TTC549 (cell line): ENCODE measurements around the gene SEMA4A.

ENCODE experiments used
- FAIRE-seq: peaks from 2 replicates; lab custom pipeline; 2012; peaks lifted over from hg19 to GRCh38; lab: Jason Lieb, UNC

SEMA4A gene

GRCh38 chr1:156194300-156194652 is 40.9 kb downstream of the SEMA4A start:
- FAIRE-seq = no peak

- FAIRE-seq = no peak
Observed at GRCh38 chr1:156195853-156196252, 42.5 kb downstream of the SEMA4A start.

- FAIRE-seq = no peak
Observed at GRCh38 chr1:156196445-156196844, 43.1 kb downstream of the SEMA4A start.

GRCh38 chr1:156198831-156199349 is 45.5 kb downstream of the SEMA4A start:
- FAIRE-seq = no peak

GRCh38 chr1:156200044-156200443 is 46.7 kb downstream of the SEMA4A start:
- FAIRE-seq = no peak

DNA sequence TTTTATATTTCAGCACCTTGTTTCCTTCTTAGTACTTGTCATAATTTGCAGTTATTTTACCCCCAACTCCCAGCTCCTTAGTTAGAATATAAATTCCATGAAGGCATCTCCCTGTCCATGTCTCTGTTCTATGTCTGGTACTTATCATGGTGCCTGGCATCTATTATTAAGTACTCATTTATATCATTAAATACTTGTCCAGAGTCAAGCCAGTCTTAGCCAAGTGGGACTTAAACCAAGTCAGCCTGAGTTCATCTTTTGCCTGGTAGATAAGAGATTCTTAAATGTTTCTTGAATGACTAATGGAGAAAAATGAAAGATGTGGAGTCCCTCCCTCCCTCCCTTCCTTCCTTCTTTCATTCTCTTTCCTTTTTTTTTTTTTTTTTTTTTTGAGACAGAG is 49.9 kb downstream of the SEMA4A start:
- no peak for FAIRE-seq

- no peak for FAIRE-seq
Observed at GRCh38 chr1:156204686-156205085, 51.3 kb downstream of the SEMA4A start.

- no peak for FAIRE-seq
Observed at GRCh38 chr1:156211243-156211642, 57.9 kb downstream of the SEMA4A start.

GRCh38 chr1:156212130-156212529 is 58.7 kb downstream of the SEMA4A start:
- no peak for FAIRE-seq

- FAIRE-seq = no peak
Observed at GRCh38 chr1:156212833-156213643, 59.7 kb downstream of the SEMA4A start, which contains the start of gene PMF1. Gene PMF1, plus strand, starts transcription at chr1:156213007. Its CDS starts 9 bp downstream, at chr1:156213016.

DNA sequence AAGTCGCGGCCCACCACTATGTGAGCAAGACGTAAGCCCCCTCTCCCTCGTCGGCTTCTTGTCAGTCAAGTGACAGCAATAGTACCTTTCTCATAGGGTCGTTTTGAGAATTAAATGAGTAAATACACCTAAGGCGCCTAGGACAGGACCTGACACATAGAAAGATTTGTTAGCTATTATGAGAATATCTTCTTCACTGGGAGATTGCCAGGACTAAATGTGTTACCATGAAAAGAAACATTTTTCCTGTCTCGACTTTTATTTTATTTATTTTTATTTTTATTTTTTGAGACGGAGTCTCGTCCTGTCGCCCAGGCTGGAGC is 60.2 kb downstream of the SEMA4A start:
- no peak for FAIRE-seq

DNA sequence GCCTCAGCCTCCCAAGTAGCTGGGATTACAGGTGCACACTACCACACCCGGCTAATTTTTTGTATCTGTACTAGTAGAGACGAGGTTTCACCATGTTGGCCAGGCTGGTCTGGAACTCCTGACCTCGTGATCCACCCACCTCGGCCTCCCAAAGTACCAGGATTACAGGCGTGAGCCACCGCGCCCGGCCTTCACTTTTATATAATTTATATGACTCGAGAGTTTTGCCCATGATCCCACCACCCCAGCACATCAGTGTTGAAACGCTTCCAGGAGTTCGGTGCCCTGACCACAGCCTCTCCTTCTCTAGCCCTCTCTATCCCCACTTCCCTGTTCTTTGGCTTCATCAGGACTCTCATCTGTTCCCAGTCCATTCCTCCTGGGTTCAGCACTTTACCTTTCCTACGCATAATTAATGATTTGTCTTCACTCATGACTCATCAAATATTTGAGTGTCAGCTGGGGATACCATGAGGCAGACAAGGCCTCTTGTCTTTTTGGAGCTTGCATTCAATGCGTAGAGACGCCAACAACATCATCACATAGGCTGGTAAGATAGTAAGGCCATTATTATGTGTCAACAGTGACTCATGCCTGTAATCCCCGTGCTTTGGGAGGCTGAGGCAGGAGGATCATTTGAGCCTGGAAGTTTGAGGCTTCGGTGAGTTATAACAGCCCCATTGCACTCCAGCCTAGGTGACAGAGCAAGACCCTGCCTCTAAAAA is 60.8 kb downstream of the SEMA4A start:
- no peak for FAIRE-seq

DNA sequence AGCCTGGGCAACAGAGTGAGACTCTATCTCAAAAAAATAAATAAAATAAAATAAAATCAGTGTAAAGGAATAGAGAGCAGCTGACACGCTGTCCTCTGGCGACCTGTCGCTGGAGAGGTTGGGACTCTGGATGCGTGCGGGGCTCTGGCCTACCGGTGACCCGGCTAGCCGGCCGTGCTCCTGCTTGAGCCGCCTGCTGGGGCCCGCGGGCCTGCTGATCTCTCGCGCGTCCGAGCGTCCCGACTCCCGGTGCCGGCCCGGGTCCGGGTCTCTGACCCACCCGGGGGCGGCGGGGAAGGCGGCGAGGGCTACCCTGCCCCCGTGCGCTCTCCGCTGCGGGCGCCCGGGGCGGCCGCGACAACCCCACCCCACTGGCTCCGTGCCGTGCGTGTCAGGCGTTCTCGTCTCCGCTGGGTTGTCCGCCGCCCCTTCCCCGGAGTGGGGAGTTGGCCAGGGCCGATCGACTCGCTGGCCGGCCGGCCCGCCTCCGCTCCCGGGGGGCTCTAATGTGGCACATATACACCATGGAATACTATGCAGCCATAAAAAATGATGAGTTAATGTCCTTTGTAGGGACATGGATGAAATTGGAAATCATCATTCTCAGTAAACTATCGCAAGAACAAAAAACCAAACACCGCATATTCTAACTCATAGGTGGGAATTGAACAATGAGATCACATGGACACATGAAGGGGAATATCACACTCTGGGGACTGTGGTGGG is 63.1 kb downstream of the SEMA4A start:
- FAIRE-seq = peak; percentile 73

DNA sequence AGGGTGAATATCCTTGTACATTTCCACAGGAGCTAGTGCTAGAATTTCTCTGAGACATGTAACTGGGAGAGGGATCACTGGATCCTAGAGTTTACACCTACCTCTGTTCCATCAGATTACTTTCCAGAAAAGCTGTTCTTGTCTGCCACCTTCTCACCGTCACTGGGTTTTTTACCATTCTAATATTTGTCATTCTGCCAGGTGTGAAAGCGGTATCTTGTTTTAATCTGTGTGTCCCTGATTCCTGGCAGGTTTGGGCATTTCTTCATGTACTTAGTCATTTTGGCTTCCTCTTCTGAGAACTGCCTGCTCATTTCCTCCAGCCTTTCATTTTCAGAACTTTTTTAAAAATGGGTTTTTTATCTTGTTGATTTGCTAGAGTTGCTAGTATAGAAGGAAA is 64.5 kb downstream of the SEMA4A start:
- FAIRE-seq = no peak

DNA sequence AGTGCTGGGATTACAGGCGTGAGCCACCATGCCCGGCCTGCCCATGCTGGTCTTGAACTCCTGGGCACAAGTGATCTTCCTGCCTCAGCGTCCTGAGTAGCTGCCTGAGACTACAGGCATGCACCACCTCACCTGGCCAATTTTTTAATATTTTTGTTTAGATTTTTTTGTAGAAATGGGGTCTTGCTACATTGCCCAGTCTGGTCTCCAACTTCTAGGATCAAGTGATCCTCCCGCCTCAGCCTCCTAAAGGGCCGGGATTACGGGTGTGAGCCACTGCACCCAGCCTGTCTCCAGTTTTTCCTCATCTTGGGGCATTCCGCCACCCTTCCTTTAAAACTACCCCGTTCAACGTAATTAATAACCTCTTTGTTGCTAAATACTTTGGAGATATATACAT is 66.8 kb downstream of the SEMA4A start:
- FAIRE-seq = no peak

- no peak for FAIRE-seq
Observed at GRCh38 chr1:156221986-156222692, 68.8 kb downstream of the SEMA4A start.

DNA sequence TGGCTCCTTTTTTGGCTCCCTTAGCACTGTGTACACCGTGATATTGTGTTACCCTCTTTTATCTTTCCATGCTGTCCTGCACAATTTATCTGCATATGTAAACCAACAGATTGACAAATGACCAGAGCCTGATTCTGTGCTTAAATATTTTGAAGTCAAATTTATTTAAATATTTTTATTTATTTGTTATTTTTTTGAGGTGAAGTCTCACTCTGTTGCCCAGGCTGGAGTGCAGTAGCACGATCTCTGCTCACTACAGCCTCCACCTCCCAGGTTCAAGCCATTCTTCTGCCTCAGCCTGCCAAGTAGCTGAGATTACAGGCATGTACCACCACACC is 72.3 kb downstream of the SEMA4A start:
- no peak for FAIRE-seq

DNA sequence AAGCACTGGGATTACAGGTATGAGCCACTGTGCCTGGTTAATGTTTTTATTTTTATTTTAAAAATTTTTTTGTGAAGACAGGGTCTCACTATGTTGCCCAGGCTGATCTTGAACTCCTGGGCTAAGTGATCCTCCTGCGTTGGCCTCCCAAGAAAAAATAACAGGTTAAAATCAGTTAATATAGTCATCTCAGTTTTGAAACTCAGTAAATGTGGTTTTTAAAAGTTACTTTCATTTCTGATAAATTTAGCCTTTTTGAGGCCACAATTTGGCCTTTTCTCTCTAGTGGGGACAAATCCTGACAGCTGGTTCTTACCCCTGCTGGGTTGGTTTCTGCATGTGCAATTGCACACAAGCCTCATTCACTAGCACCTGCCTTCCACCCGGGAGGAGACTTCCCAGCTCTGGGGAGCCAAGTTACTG is 72.7 kb downstream of the SEMA4A start:
- no peak for FAIRE-seq

- no peak for FAIRE-seq
Observed at GRCh38 chr1:156226782-156227181, 73.4 kb downstream of the SEMA4A start.
